DND-41 (cell line): ENCODE data around the gene CFD.

ENCODE experiments used
- CTCF ChIP-seq: IDR thresholded peaks from 2 replicates; pipeline ENCODE4 v1.5.1; 2012; ENCODE audit warnings: borderline replicate concordance, low read length, moderate library complexity, mild to moderate bottlenecking; ENCODE audit not compliant: poor library complexity, severe bottlenecking; ENCODE audit errors: extremely low read depth
- EZH2 ChIP-seq: IDR thresholded peaks from 3 replicates; pipeline ENCODE4 v1.6.1; 2012; ENCODE audit warnings: borderline replicate concordance, low read depth, mild to moderate bottlenecking, moderate library complexity, low read length, inconsistent platforms; ENCODE audit not compliant: severe bottlenecking

- no peak for TF ChIP-seq CTCF
- no peak for TF ChIP-seq EZH2
These were observed 32.9 kb downstream of the CFD start for GRCh38 chr19:892243-892893.
